ENCODE data around the gene CBFA2T3.

- no peak for TF ChIP-seq YY1 (IDR thresholded peaks at IDR 0.05; ENCODE audit: insufficient read depth, insufficient read length)
- TF ChIP-seq ZNF274 (IDR thresholded peaks at IDR 0.05; ENCODE audit: low read depth, low read length): no peak
- TF ChIP-seq SUZ12 (IDR thresholded peaks at IDR 0.05; ENCODE audit: extremely low read depth, insufficient read depth, insufficient read length): no peak
Measured at GRCh38 chr16:89009343-89010209, 32.6 kb upstream of the CBFA2T3 start.
